CD8-positive, alpha-beta memory T cell (primary cell): ENCODE results near the gene C7orf33. TPM values are rescaled to one million over a fixed set of nuclear protein-coding genes. Genes with fewer than 3 reads are reported as not detected.

ENCODE experiments used
- CTCF ChIA-PET: fragments of 350-600 bp; sonication (Branson Sonifier 250); formaldehyde crosslinking; loops from one replicate; lab custom pipeline; 2021; ENCODE audit warnings: antibody characterized with exemption; lab: Charles Lee
- POLR2A ChIA-PET: fragments of 350-600 bp; sonication (Branson Sonifier 250); formaldehyde crosslinking; loops from one replicate; lab custom pipeline; 2021; ENCODE audit warnings: antibody characterized with exemption; lab: Charles Lee
- DNase-seq, 5 donors: peaks; one replicate each; pipeline versions ENCODE4 v3.0.0 to v3.0.0-alpha.2; 2020 to 2022; ENCODE audit warnings: mixed read lengths in 1 of 5
- H3K27ac ChIP-seq: one replicate; pipeline ENCODE4 v1.7.0; 2013; ENCODE audit warnings: low read depth, mild to moderate bottlenecking, low read length, moderate library complexity
- H3K27me3 ChIP-seq: 2 replicates; pipeline ENCODE4 v1.7.0; 2013; ENCODE audit warnings: low read length, mild to moderate bottlenecking; ENCODE audit not compliant: insufficient read depth, poor library complexity, severe bottlenecking
- H3K36me3 ChIP-seq: 2 replicates; pipeline ENCODE4 v1.7.0; 2013; ENCODE audit warnings: mild to moderate bottlenecking, low read length, moderate library complexity; ENCODE audit not compliant: insufficient read depth
- H3K4me1 ChIP-seq: 2 replicates; pipeline ENCODE4 v1.7.0; 2013; ENCODE audit warnings: mild to moderate bottlenecking, low read length, moderate library complexity; ENCODE audit not compliant: insufficient read depth
- H3K4me3 ChIP-seq: 2 replicates; pipeline ENCODE4 v1.7.0; 2013; ENCODE audit warnings: mild to moderate bottlenecking, low read length
- H3K9me3 ChIP-seq: 2 replicates; pipeline ENCODE4 v1.7.0; 2013; ENCODE audit warnings: mild to moderate bottlenecking, low read length
- H3K27ac Mint-ChIP-seq, 8 donors: one replicate each; pipeline ENCODE4 v1.8.0; 2020 to 2021; ENCODE audit warnings: mixed read lengths in 8 of 8, mild to moderate bottlenecking in 6 of 8, inconsistent platforms in 3 of 8, moderate library complexity in 3 of 8
- H3K27me3 Mint-ChIP-seq, 2 donors: one replicate each; pipeline ENCODE4 v1.8.0; 2020 to 2021; ENCODE audit warnings: mixed read lengths in 2 of 2, mild to moderate bottlenecking in 1 of 2, moderate library complexity in 1 of 2
- H3K36me3 Mint-ChIP-seq, 3 donors: one replicate each; pipeline ENCODE4 v1.8.0; 2020 to 2021; ENCODE audit warnings: mixed read lengths in 3 of 3, inconsistent platforms in 1 of 3, mild to moderate bottlenecking in 1 of 3
- H3K4me1 Mint-ChIP-seq, 3 donors: one replicate each; pipeline ENCODE4 v1.8.0; 2020 to 2021; ENCODE audit warnings: mixed read lengths in 3 of 3, inconsistent platforms in 1 of 3, mild to moderate bottlenecking in 1 of 3
- H3K4me3 Mint-ChIP-seq, 7 donors: one replicate each; pipeline ENCODE4 v1.8.0; 2020 to 2021; ENCODE audit warnings: mixed read lengths in 7 of 7, mild to moderate bottlenecking in 6 of 7, moderate library complexity in 4 of 7, inconsistent platforms in 2 of 7
- H3K9me3 Mint-ChIP-seq, 5 donors: one replicate each; pipeline ENCODE4 v1.8.0; 2020 to 2022; ENCODE audit warnings: mixed read lengths in 5 of 5, mild to moderate bottlenecking in 3 of 5, moderate library complexity in 2 of 5, inconsistent platforms in 1 of 5
- polyA plus RNA-seq: library from polyadenylated mRNA; unstranded; fragments of 300-500 nt; fragmentation: Illumina TruSeq; gene quantifications from one replicate; pipeline ENCODE4 v1.2.3, GENCODE V29; 2021
- total RNA-seq, 2 experiments: library from RNA; stranded (reverse); gene quantifications; one replicate each; pipeline ENCODE4 v1.2.3, GENCODE V29; 2021

C7orf33 gene
- total and polyA plus RNA-seq, 3 experiments from 2014 or later: not detected

- peaks cover 0 to 5% (median 0%) of the 10 kb centered on the region in 3 donors for H3K36me3 Mint-ChIP-seq
- ChIA-PET CTCF (no interaction called here), POLR2A (no interaction called here)
- Histone ChIP-seq H3K27me3 (no peaks in the 10 kb centered on the region), H3K4me1 (no peaks in the 10 kb centered on the region), H3K27ac (no peak overlapping the region), H3K4me3 (no peak overlapping the region), H3K9me3 (no peaks in the 10 kb centered on the region), H3K36me3 (no peaks in the 10 kb centered on the region)
- peaks cover 5 to 14% of the 10 kb centered on the region in 2 donors for H3K27me3 Mint-ChIP-seq
- DNase-seq: no peak
- H3K27ac Mint-ChIP-seq: no peak overlapping the region
- no peak overlapping the region for H3K4me3 Mint-ChIP-seq
- no peaks in the 10 kb centered on the region for H3K9me3 Mint-ChIP-seq
- peaks cover 0 to 3% (median 0%) of the 10 kb centered on the region in 3 donors for H3K4me1 Mint-ChIP-seq
Observed at GRCh38 chr7:148662646-148663045, 72.1 kb downstream of the C7orf33 start.

GRCh38 chr7:148664324-148664723 lies 73.8 kb downstream of the C7orf33 start:
- DNase-seq: no peak
- no peaks in the 10 kb centered on the region for H3K36me3 ChIP-seq
- no peaks in the 10 kb centered on the region for H3K9me3 ChIP-seq
- Mint-ChIP-seq H3K9me3 (no peaks in the 10 kb centered on the region), H3K27me3 (peaks cover 7 to 22% of the 10 kb centered on the region in 2 donors), H3K36me3 (peaks cover 0 to 5% (median 3%) of the 10 kb centered on the region in 3 donors), H3K4me3 (no peak overlapping the region), H3K27ac (no peak overlapping the region), H3K4me1 (peaks cover 0 to 3% (median 0%) of the 10 kb centered on the region in 3 donors)
- H3K4me1 ChIP-seq: no peaks in the 10 kb centered on the region
- CTCF ChIA-PET: no interaction called here
- no peak overlapping the region for H3K4me3 ChIP-seq
- H3K27me3 ChIP-seq: no peaks in the 10 kb centered on the region
- H3K27ac ChIP-seq: no peak overlapping the region
- POLR2A ChIA-PET: no interaction called here

- H3K27me3 Mint-ChIP-seq: peaks cover 9 to 22% of the 10 kb centered on the region in 2 donors
- Histone ChIP-seq H3K36me3 (no peaks in the 10 kb centered on the region), H3K27ac (no peak overlapping the region), H3K27me3 (no peaks in the 10 kb centered on the region), H3K4me3 (no peak overlapping the region), H3K9me3 (no peaks in the 10 kb centered on the region), H3K4me1 (no peaks in the 10 kb centered on the region)
- CTCF ChIA-PET: no interaction called here
- no peaks in the 10 kb centered on the region for H3K9me3 Mint-ChIP-seq
- H3K27ac Mint-ChIP-seq: no peak overlapping the region
- H3K4me1 Mint-ChIP-seq: peaks cover 0 to 3% (median 0%) of the 10 kb centered on the region in 3 donors
- H3K36me3 Mint-ChIP-seq: peaks cover 0 to 6% (median 4%) of the 10 kb centered on the region in 3 donors
- POLR2A ChIA-PET: no interaction called here
- no peak overlapping the region for H3K4me3 Mint-ChIP-seq
- no peak for DNase-seq
Observed at GRCh38 chr7:148665221-148665620, 74.7 kb downstream of the C7orf33 start.

Other genes starting within 250 kb of the C7orf33 start
- 10 to 100 TPM; 92.2 to 93.4 TPM for gene CUL1, start 108.1 kb downstream of the C7orf33 start, total RNA-seq
- gene CUL1, start 108.1 kb downstream of the C7orf33 start, polyA plus RNA-seq: 58.3 TPM